K562 (cell line): ENCODE data around the gene CTPS1. TPM values are rescaled to one million over a fixed set of nuclear protein-coding genes. Genes with fewer than 3 reads are reported as not detected.

Experiments used
- BMI1 ChIP-seq: fragments of 150-350 bp; IDR thresholded peaks from 2 replicates; pipeline ENCODE4 v1.6.1; 2014; ENCODE audit warnings: low read length
- CBFB ChIP-seq: sonication (generic); formaldehyde crosslinking; IDR thresholded peaks from 2 replicates; pipeline ENCODE4 v1.4.0; 2020; ENCODE audit warnings: mild to moderate bottlenecking, missing genetic modification reagents
- DNMT1 ChIP-seq: fragments of 450-650 bp; IDR thresholded peaks from 2 replicates; pipeline ENCODE4 v1.6.1; 2016; ENCODE audit warnings: antibody characterized with exemption, mild to moderate bottlenecking
- ELF1 ChIP-seq: fragments of 200-800 bp; sonication (Bioruptor generic); IDR thresholded peaks from 2 replicates; pipeline ENCODE4 v1.6.1; 2016; ENCODE audit warnings: missing genetic modification characterization, missing compliant biosample characterization
- EP400 ChIP-seq: fragments of 450-650 bp; IDR thresholded peaks from 2 replicates; pipeline ENCODE4 v1.6.1; 2017; ENCODE audit warnings: antibody characterized with exemption, mild to moderate bottlenecking, moderate library complexity
- ERF ChIP-seq: fragments of 450-650 bp; formaldehyde crosslinking; IDR thresholded peaks from 2 replicates; pipeline ENCODE4 v1.4.0; 2020; ENCODE audit warnings: mild to moderate bottlenecking, mixed read lengths
- GATAD2B ChIP-seq: fragments of 450-650 bp; IDR thresholded peaks from 2 replicates; pipeline ENCODE4 v1.6.1; 2017; ENCODE audit warnings: mild to moderate bottlenecking, borderline replicate concordance
- GTF3C2 ChIP-seq: IDR thresholded peaks from 3 replicates; pipeline ENCODE4 v1.6.1; 2011; ENCODE audit warnings: borderline replicate concordance, mild to moderate bottlenecking, moderate library complexity; ENCODE audit not compliant: insufficient read length; ENCODE audit errors: extremely low read depth
- HMGXB4 ChIP-seq: sonication (generic); formaldehyde crosslinking; IDR thresholded peaks from 2 replicates; pipeline ENCODE4 v1.8.1; 2023; ENCODE audit warnings: mild to moderate bottlenecking, missing genetic modification reagents
- PHB2 ChIP-seq: fragments of 450-650 bp; IDR thresholded peaks from 2 replicates; pipeline ENCODE4 v1.6.1; 2017; ENCODE audit warnings: low read depth
- POLR2H ChIP-seq: IDR thresholded peaks from 2 replicates; pipeline ENCODE4 v1.6.1; 2016; ENCODE audit warnings: missing genetic modification characterization, low read depth, mild to moderate bottlenecking, control low read depth, missing compliant biosample characterization, moderate library complexity
- RBM39 ChIP-seq: fragments of 200-400 bp; formaldehyde crosslinking; optimal IDR thresholded peaks from 2 replicates; pipeline ENCODE3; 2018; ENCODE audit warnings: low read depth, low read length
- SMAD3 ChIP-seq: fragments of 450-650 bp; formaldehyde crosslinking; conservative IDR thresholded peaks from 2 replicates; pipeline ENCODE4 v1.4.0; 2020; ENCODE audit warnings: mild to moderate bottlenecking
- SOX6 ChIP-seq: fragments of 450-650 bp; IDR thresholded peaks from 2 replicates; pipeline ENCODE4 v1.6.1; 2014; ENCODE audit warnings: mild to moderate bottlenecking
- TAF7 ChIP-seq: fragments of 450-650 bp; IDR thresholded peaks from 2 replicates; pipeline ENCODE4 v1.6.1; 2016; ENCODE audit warnings: missing genetic modification characterization, missing compliant biosample characterization
- UBTF ChIP-seq, 2 experiments: IDR thresholded peaks; 2 replicates each; pipeline ENCODE4 v1.6.1; 2012; ENCODE audit warnings: improper control_type of control experiment in 2 of 2, low read depth in 2 of 2, low read length in 2 of 2, borderline replicate concordance in 1 of 2
- ZC3H8 ChIP-seq: fragments of 450-650 bp; IDR thresholded peaks from 2 replicates; pipeline ENCODE4 v1.6.1; 2017
- ZNF24 ChIP-seq: fragments of 450-650 bp; IDR thresholded peaks from 2 replicates; pipeline ENCODE4 v1.6.1; 2016
- ZNF384 ChIP-seq: IDR thresholded peaks from 2 replicates; pipeline ENCODE4 v1.6.1; 2012; ENCODE audit warnings: low read depth, low read length, improper control_type of control experiment
- ZNF639 ChIP-seq, 2 experiments: fragments of 200-800 bp in 1 of 2; sonication (Bioruptor generic) in 1 of 2; sonication (generic) in 1 of 2; formaldehyde crosslinking in 1 of 2; IDR thresholded peaks in 1 of 2; conservative IDR thresholded peaks in 1 of 2; 2 replicates each; pipeline versions ENCODE4 v1.5.0 to v1.6.1; 2016 to 2020; ENCODE audit warnings: missing compliant biosample characterization in 1 of 2, missing genetic modification characterization in 1 of 2, missing genetic modification reagents in 1 of 2
- polyA plus RNA-seq, 8 experiments: library from polyadenylated mRNA; depleted of rRNA in 4 of 8; stranded (reverse) in 5 of 8; unstranded in 3 of 8; fragments of >200 nt; fragmentation: Nextera tagmentation in 2 of 8; fragmentation: Illumina TruSeq in 1 of 8; extraction: Ambion mirVana in 2 of 8; extraction: Trizol in 1 of 8; gene quantifications; 2 replicates each; pipeline versions ENCODE4 v1.2.1 to v1.2.3, GENCODE V29; 2011 to 2014; ENCODE audit warnings: inconsistent platforms in 1 of 8, missing spikeins in 1 of 8
- total RNA-seq, 7 experiments: library from RNA; depleted of rRNA in 6 of 7; stranded (reverse); fragments of >200 nt in 6 of 7; fragmentation: Illumina TruSeq in 2 of 7; extraction: Trizol in 2 of 7; gene quantifications; 2 replicates each; pipeline versions ENCODE4 v1.2.1 to v1.2.3, GENCODE V29; 2011 to 2021; ENCODE audit warnings: low replicate concordance in 1 of 7

Gene CTPS1
- total and polyA plus RNA-seq, 9 of the 15 experiments (the other 6 are each of a cell fraction or from before 2014, with no cell fraction given), result 44.4 to 164 (median 87.7) TPM

GRCh38 chr1:40979241-40980067, at the start of gene CTPS1 (continued):
- TF ChIP-seq PHB2, result no peak
- TF ChIP-seq ZC3H8, result no peak
- TF ChIP-seq ZNF24, result no peak
- TF ChIP-seq GTF3C2, result peak; percentile 96
- peak; percentile 1 to 52; a peak in 1 of 4 replicates for TF ChIP-seq UBTF (IDR thresholded peaks at IDR 0.05; ENCODE audit: borderline replicate concordance in 1 of 2, low read depth in 2 of 2, low read length in 2 of 2)
- peak; percentile 97 for TF ChIP-seq EP400
- TF ChIP-seq POLR2H (tag), result peak; percentile 48; the same call in 1 of the 2 replicates
- TF ChIP-seq TAF7 (tag), result peak; percentile 44; the same call in 1 of the 2 replicates
- TF ChIP-seq ZNF384, result no peak
- no peak for TF ChIP-seq ELF1 (tag)
- no peak for TF ChIP-seq RBM39
- TF ChIP-seq HMGXB4, result no peak
- no peak for TF ChIP-seq ERF (CRISPR knock-in tag)
- TF ChIP-seq BMI1, result no peak
- TF ChIP-seq CBFB (CRISPR knock-in tag), result no peak
- TF ChIP-seq ZNF639 (CRISPR knock-in tag; conservative IDR thresholded peaks at IDR 0.05 in 1 of 2, IDR thresholded peaks at IDR 0.05 in 1 of 2), result no peak
- TF ChIP-seq DNMT1, result no peak
- TF ChIP-seq SMAD3 (CRISPR knock-in tag), result no peak
- TF ChIP-seq SOX6, result no peak; the same call in 1 of the 2 replicates
- TF ChIP-seq GATAD2B, result no peak
